HEK293T (cell line): ENCODE measurements around the gene CEP89.

ENCODE experiments used
- CTCF ChIA-PET: fragments of 350-600 bp; formaldehyde crosslinking; extraction: SDS; loops from one replicate; lab custom pipeline; 2021; ENCODE audit warnings: antibody characterized with exemption, inconsistent platforms; lab: Yijun Ruan, JAX
- POLR2A ChIA-PET: fragments of 350-600 bp; formaldehyde crosslinking; extraction: SDS; loops from one replicate; lab custom pipeline; 2020; ENCODE audit warnings: antibody characterized with exemption, inconsistent platforms; lab: Yijun Ruan, JAX
- DNase-seq: peaks from one replicate; pipeline ENCODE4 v3.0.0; 2012; ENCODE audit warnings: mixed read lengths; ENCODE audit errors: extremely low spot score
- ARNT ChIP-seq: fragments of 450-650 bp; IDR thresholded peaks from 2 replicates; pipeline ENCODE4 v1.6.1; 2017; ENCODE audit warnings: mild to moderate bottlenecking
- BHLHE40 ChIP-seq: fragments of 450-650 bp; IDR thresholded peaks from 2 replicates; pipeline ENCODE4 v1.6.1; 2016; ENCODE audit warnings: mild to moderate bottlenecking, moderate library complexity, borderline replicate concordance
- CTBP1 ChIP-seq: fragments of 450-650 bp; IDR thresholded peaks from 2 replicates; pipeline ENCODE4 v1.6.1; 2016; ENCODE audit warnings: borderline replicate concordance
- ELF4 ChIP-seq: fragments of 450-650 bp; IDR thresholded peaks from 2 replicates; pipeline ENCODE4 v1.6.1; 2017; ENCODE audit warnings: antibody characterized with exemption
- FOXA1 ChIP-seq: fragments of 450-650 bp; IDR thresholded peaks from 2 replicates; pipeline ENCODE4 v1.6.1; 2016; ENCODE audit warnings: mild to moderate bottlenecking
- FOXK2 ChIP-seq: fragments of 450-650 bp; IDR thresholded peaks from 2 replicates; pipeline ENCODE4 v1.6.1; 2016; ENCODE audit warnings: mild to moderate bottlenecking
- FOXM1 ChIP-seq: fragments of 450-650 bp; IDR thresholded peaks from 2 replicates; pipeline ENCODE4 v1.6.1; 2017; ENCODE audit warnings: mild to moderate bottlenecking, borderline replicate concordance
- HDGF ChIP-seq: fragments of 450-650 bp; IDR thresholded peaks from 2 replicates; pipeline ENCODE4 v1.6.1; 2017; ENCODE audit warnings: antibody characterized with exemption, borderline replicate concordance
- L3MBTL2 ChIP-seq: fragments of 450-650 bp; conservative IDR thresholded peaks from 2 replicates; pipeline ENCODE4 v1.6.1; 2016; ENCODE audit warnings: mild to moderate bottlenecking
- LEF1 ChIP-seq: fragments of 450-650 bp; IDR thresholded peaks from 2 replicates; pipeline ENCODE4 v1.6.1; 2017; ENCODE audit warnings: mild to moderate bottlenecking, borderline replicate concordance
- NFRKB ChIP-seq: fragments of 450-650 bp; IDR thresholded peaks from 2 replicates; pipeline ENCODE4 v1.6.1; 2016; ENCODE audit warnings: mild to moderate bottlenecking, moderate library complexity
- SP1 ChIP-seq: fragments of 450-650 bp; IDR thresholded peaks from 2 replicates; pipeline ENCODE4 v1.6.1; 2017
- SUZ12 ChIP-seq: fragments of 450-650 bp; IDR thresholded peaks from 2 replicates; pipeline ENCODE4 v1.6.1; 2016; ENCODE audit warnings: mild to moderate bottlenecking
- TARDBP ChIP-seq: fragments of 450-650 bp; IDR thresholded peaks from 2 replicates; pipeline ENCODE4 v1.6.1; 2016
- ZNF384 ChIP-seq: fragments of 450-650 bp; IDR thresholded peaks from 2 replicates; pipeline ENCODE4 v1.6.1; 2016
- TF ChIP-seq, protein P1 (sequence below): fragments of 450-650 bp; IDR thresholded peaks from 2 replicates; pipeline ENCODE4 v1.6.1; 2016

The CEP89 gene

GRCh38 chr19:32911467-32911866 is 60.3 kb downstream of the CEP89 start:
- ChIA-PET POLR2A (no interaction called here), CTCF (no interaction called here)
- TF ChIP-seq FOXA1 (no peak), TARDBP (no peak), HDGF (no peak), NFRKB (no peak), SUZ12 (no peak), BHLHE40 (no peak), LEF1 (no peak)
- TF ChIP-seq, protein P1, sequence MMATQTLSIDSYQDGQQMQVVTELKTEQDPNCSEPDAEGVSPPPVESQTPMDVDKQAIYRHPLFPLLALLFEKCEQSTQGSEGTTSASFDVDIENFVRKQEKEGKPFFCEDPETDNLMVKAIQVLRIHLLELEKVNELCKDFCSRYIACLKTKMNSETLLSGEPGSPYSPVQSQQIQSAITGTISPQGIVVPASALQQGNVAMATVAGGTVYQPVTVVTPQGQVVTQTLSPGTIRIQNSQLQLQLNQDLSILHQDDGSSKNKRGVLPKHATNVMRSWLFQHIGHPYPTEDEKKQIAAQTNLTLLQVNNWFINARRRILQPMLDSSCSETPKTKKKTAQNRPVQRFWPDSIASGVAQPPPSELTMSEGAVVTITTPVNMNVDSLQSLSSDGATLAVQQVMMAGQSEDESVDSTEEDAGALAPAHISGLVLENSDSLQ = no peak
- DNase-seq = no peak

DNA sequence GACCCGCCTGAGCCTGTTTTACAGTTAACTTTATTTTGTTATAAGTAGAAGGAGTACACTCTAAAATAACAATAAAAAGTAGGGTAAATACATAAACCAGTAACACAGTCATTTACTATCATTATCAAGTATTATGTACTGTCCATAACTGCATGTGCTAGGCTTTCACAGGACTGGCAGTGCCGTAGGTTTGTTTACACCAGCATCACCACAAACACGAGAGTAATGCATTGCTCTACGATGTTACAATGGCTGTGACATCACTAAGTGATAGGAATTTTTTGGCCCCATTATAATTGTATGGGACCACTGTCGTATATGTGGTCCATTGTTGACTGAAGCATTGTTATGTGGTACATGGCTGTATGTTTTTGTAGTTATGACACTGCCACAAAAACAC is 60.9 kb downstream of the CEP89 start:
- DNase-seq = no peak
- CTCF ChIA-PET = no interaction called here
- TF ChIP-seq ARNT = no peak
- TF ChIP-seq BHLHE40 = no peak
- no peak for TF ChIP-seq SUZ12
- no peak for TF ChIP-seq ZNF384
- TF ChIP-seq ELF4 = no peak
- POLR2A ChIA-PET = no interaction called here

DNA sequence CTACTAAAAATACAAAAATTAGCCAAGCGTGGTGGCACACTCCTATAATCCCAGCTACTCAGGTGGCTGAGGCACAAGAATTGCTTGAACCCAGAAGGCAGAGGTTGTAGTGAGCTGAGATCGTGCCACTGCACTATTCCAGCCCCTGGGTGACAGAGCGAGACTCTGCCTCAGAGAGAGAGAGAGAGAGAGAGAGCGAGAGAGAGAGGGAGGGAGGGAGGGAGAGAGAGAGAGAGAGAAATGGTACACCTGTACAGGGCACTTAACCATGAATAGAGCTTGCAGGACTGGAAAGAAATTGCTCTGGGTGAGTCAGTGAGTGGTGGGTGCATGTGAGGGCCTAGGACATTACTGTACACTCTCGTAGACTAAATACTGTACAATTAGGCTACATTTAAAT is 61.7 kb downstream of the CEP89 start:
- TF ChIP-seq CTBP1 (no peak), FOXA1 (no peak), TARDBP (no peak), ELF4 (no peak), HDGF (no peak), L3MBTL2 (no peak), ARNT (no peak), FOXM1 (no peak)
- TF ChIP-seq, protein P1 = no peak
- ChIA-PET CTCF (no interaction called here), POLR2A (no interaction called here)
- no peak for DNase-seq

DNA sequence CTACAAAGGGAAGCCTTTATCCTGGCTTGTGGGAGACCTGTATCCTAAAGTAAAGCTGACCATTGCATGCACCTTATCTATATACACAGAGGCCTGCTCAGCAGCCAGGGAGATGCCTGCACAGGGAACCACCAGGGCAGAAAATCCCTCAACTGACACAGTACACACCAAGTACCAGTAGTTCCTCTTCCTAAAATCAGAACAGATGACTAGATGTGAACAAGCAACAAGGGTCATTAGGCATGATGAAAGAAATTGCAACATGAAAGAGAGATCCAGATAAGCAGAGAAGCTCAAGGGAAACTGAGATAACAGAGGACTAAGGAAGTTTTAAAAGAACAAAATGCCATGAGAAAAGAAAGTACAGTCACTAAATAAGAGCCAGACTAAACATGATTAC is 62.5 kb downstream of the CEP89 start:
- no peak for DNase-seq
- ChIA-PET CTCF (no interaction called here), POLR2A (no interaction called here)
- TF ChIP-seq CTBP1 = no peak
- no peak for TF ChIP-seq ELF4
- no peak for TF ChIP-seq SUZ12
- TF ChIP-seq, protein P1 = no peak
- no peak for TF ChIP-seq ARNT
- TF ChIP-seq FOXK2 = no peak
- no peak for TF ChIP-seq FOXM1
- TF ChIP-seq TARDBP = no peak
- no peak for TF ChIP-seq BHLHE40
- TF ChIP-seq ZNF384 = no peak
- no peak for TF ChIP-seq NFRKB
- TF ChIP-seq LEF1 = no peak
- TF ChIP-seq HDGF = no peak
- no peak for TF ChIP-seq FOXA1
- no peak for TF ChIP-seq SP1
- TF ChIP-seq L3MBTL2 = no peak

DNA sequence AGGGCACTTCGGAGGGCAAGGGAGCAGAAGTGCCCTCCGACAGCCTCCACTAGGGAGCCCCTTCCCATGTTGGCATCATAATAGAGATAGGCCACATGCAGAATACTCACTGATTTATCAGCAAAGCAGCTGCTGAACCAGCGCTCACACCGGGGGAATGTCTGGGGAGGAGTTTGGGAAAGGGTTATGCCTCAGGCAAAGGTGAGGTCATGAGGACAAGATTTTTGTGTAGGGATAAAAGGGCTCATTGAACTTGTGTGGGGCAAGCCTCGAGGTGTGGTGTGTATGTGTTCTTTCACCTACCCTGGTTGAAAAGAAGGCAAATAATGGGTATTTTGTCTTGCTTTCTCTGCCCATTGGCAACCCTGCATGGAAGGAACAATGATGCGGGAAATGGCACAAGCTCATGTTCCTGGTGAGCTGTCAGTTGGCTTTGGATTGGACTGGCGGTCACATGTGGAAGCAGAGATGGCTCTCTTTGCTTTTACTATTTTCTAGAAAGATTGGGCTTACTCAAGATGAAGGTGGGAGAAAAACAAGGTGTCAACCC is 63.0 kb downstream of the CEP89 start:
- POLR2A ChIA-PET = no interaction called here
- no peak for TF ChIP-seq SP1
- TF ChIP-seq ARNT = no peak
- TF ChIP-seq HDGF = no peak
- no peak for TF ChIP-seq L3MBTL2
- TF ChIP-seq FOXA1 = no peak
- no peak for TF ChIP-seq ZNF384
- TF ChIP-seq BHLHE40 = no peak
- no peak for TF ChIP-seq FOXK2
- TF ChIP-seq TARDBP = no peak
- TF ChIP-seq CTBP1 = no peak
- TF ChIP-seq SUZ12 = no peak
- TF ChIP-seq LEF1 = no peak
- TF ChIP-seq, protein P1 = no peak
- no peak for TF ChIP-seq ELF4
- no peak for TF ChIP-seq NFRKB
- DNase-seq = no peak
- CTCF ChIA-PET = no interaction called here

DNA sequence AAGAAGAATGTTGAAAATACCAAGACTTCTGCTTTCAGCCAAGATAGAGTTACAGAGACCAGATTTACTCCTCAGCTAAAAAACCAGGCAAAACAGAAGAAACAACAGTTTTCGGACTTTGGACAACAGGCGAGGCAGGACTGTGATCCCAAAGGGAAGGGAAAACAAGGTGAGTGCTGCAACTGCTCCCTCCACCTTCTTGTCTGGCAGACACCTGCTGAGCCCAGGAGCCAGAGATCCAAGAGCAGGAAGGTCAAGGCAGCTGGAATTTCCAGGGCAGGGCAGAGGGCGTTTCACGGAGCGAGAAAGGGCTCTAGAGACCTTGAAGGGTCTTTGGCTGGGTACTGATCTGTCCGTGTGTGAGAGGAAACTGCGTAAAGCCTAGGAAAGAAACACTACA is 69.3 kb downstream of the CEP89 start:
- TF ChIP-seq SUZ12 = no peak
- no peak for TF ChIP-seq SP1
- TF ChIP-seq FOXK2 = no peak
- TF ChIP-seq NFRKB = no peak
- TF ChIP-seq, protein P1 = no peak
- no peak for TF ChIP-seq TARDBP
- no peak for TF ChIP-seq ZNF384
- ChIA-PET POLR2A (no interaction called here), CTCF (interaction anchor here (0.6 kb wide), 1 partner anchor 61 kb away, joined by 3 read pairs; no protein-coding TSS in a partner anchor)
- no peak for DNase-seq
